Measurements from ENCODE around the gene PAN2. TPM values are rescaled to one million over a fixed set of nuclear protein-coding genes. Genes with fewer than 3 reads are reported as not detected.

PAN2 gene
- total RNA-seq, 1 experiment from 2014 or later = 71.9 TPM

GRCh38 chr12:56271031-56271430 is 62.8 kb downstream of the PAN2 start:
- BruUV-seq (replicated peaks) = no TSS peak
- DNase-seq (ENCODE audit: low read depth, low spot score) = no peak
- no peak for ATAC-seq
- no peak overlapping the region for H3K4me3 ChIP-seq (ENCODE audit: low read depth in 2 of 2, low read length in 2 of 2)
- POLR2A ChIA-PET = no interaction called here
- in situ Hi-C loops (cut with HindIII; ENCODE audit: low pct_unique_long_range_greater_than_20kb, low sequenced_read_pairs) = no loop called here
- H3K27me3 ChIP-seq (ENCODE audit: control insufficient read depth, insufficient read depth, low read length) = no peaks in the 10 kb centered on the region
- intact Hi-C loops (cut with micrococcal nuclease; ENCODE audit: unreplicated experiment) = no loop called here
- no peak overlapping the region for H3K27ac ChIP-seq (ENCODE audit: low read length)
- peaks cover 8% of the 10 kb centered on the region; the same call in 1 of the 2 replicates for H3K4me1 ChIP-seq (ENCODE audit: control insufficient read depth, insufficient read depth, low read length)
- CTCF ChIA-PET = no interaction called here
- H3K9me3 ChIP-seq (ENCODE audit: control insufficient read depth, insufficient read depth, low read depth, low read length) = no peaks in the 10 kb centered on the region
- no peak for TF ChIP-seq REST (IDR thresholded peaks at IDR 0.05; ENCODE audit: insufficient read depth in 1 of 2, low read depth in 2 of 2, low read length in 1 of 2)
- no peak for TF ChIP-seq TCF7L2 (IDR thresholded peaks at IDR 0.05; ENCODE audit: low read depth, low read length)
- no peak for TF ChIP-seq POLR2AphosphoS5 (IDR thresholded peaks at IDR 0.05; ENCODE audit: low read depth, low read length)
- peak; percentile 76 for TF ChIP-seq CTCF (IDR thresholded peaks at IDR 0.05)
- no peak for TF ChIP-seq SIN3A (IDR thresholded peaks at IDR 0.05; ENCODE audit: borderline replicate concordance, insufficient read depth, low read depth, low read length)
- peaks cover 13% of the 10 kb centered on the region for H3K36me3 ChIP-seq (ENCODE audit: control insufficient read depth, insufficient read depth, low read length)

- no peak for DNase-seq (ENCODE audit: low read depth, low spot score)
- peaks cover 5% of the 10 kb centered on the region; the same call in 1 of the 2 replicates for H3K36me3 ChIP-seq (ENCODE audit: control insufficient read depth, insufficient read depth, low read length)
- ATAC-seq = peak; percentile 29
- no peaks in the 10 kb centered on the region for H3K27me3 ChIP-seq (ENCODE audit: control insufficient read depth, insufficient read depth, low read length)
- H3K27ac ChIP-seq (ENCODE audit: low read length) = peak overlapping the region; percentile 60
- in situ Hi-C loops (cut with HindIII; ENCODE audit: low pct_unique_long_range_greater_than_20kb, low sequenced_read_pairs) (no loop called here), intact Hi-C loops (cut with micrococcal nuclease; ENCODE audit: unreplicated experiment) (no loop called here)
- H3K9me3 ChIP-seq (ENCODE audit: control insufficient read depth, insufficient read depth, low read depth, low read length) = no peaks in the 10 kb centered on the region
- ChIA-PET CTCF (no interaction called here), POLR2A (interaction anchor here (0.5 to 0.6 kb wide), 2 partner anchors 31 to 77 kb away, joined by 3 to 9 read pairs; no protein-coding TSS in a partner anchor)
- no TSS peak for BruUV-seq (replicated peaks)
- TF ChIP-seq TCF7L2 (IDR thresholded peaks at IDR 0.05; ENCODE audit: low read depth, low read length) (no peak), CTCF (IDR thresholded peaks at IDR 0.05) (no peak), REST (IDR thresholded peaks at IDR 0.05; ENCODE audit: insufficient read depth in 1 of 2, low read depth in 2 of 2, low read length in 1 of 2) (no peak), POLR2AphosphoS5 (IDR thresholded peaks at IDR 0.05; ENCODE audit: low read depth, low read length) (no peak), SIN3A (IDR thresholded peaks at IDR 0.05; ENCODE audit: borderline replicate concordance, insufficient read depth, low read depth, low read length) (no peak)
- H3K4me1 ChIP-seq (ENCODE audit: control insufficient read depth, insufficient read depth, low read length) = peaks cover 8% of the 10 kb centered on the region; the same call in 1 of the 2 replicates
- peak overlapping the region; percentile 68 to 69 for H3K4me3 ChIP-seq (ENCODE audit: low read depth in 2 of 2, low read length in 2 of 2)
Measured at GRCh38 chr12:56267443-56268071, 66.2 kb downstream of the PAN2 start.
